H4 (cell line): ENCODE results near the gene VAMP5. TPM values are rescaled to one million over a fixed set of nuclear protein-coding genes. Genes with fewer than 3 reads are reported as not detected.
"Not testable (repeated sequence)": the region's sequence is repeated elsewhere in the genome, so short reads cannot be mapped to it uniquely, and the experiment has no call there.

Experiments
- DNase-seq: peaks from one replicate; pipeline ENCODE4 v3.0.0-alpha.2; 2015; ENCODE audit warnings: low spot score
- total RNA-seq: library from RNA; depleted of rRNA; stranded (reverse); fragments of >200 nt; shearing (Covaris generic); gene quantifications from 2 replicates; pipeline ENCODE4 v1.2.3, GENCODE V29; 2014

The VAMP5 gene
- total RNA-seq, 1 experiment from 2014 or later, result 0.77 TPM

- no peak for DNase-seq
Observed at GRCh38 chr2:85550486-85550885, 33.7 kb upstream of the VAMP5 start.

GRCh38 chr2:85551698-85552678, 32.2 kb upstream of the VAMP5 start:
- peak; percentile 67 for DNase-seq

- no peak for DNase-seq
Observed at GRCh38 chr2:85553184-85553583, 31.0 kb upstream of the VAMP5 start.

GRCh38 chr2:85554980-85555612, 29.1 kb upstream of the VAMP5 start:
- DNase-seq, result no peak

- DNase-seq, result no peak
Observed at GRCh38 chr2:85557130-85557529, 27.1 kb upstream of the VAMP5 start.

- no peak for DNase-seq
Observed at GRCh38 chr2:85558160-85558559, 26.1 kb upstream of the VAMP5 start.

- DNase-seq, result not testable (repeated sequence)
Observed at GRCh38 chr2:85560403-85560726, 23.9 kb upstream of the VAMP5 start.

DNA sequence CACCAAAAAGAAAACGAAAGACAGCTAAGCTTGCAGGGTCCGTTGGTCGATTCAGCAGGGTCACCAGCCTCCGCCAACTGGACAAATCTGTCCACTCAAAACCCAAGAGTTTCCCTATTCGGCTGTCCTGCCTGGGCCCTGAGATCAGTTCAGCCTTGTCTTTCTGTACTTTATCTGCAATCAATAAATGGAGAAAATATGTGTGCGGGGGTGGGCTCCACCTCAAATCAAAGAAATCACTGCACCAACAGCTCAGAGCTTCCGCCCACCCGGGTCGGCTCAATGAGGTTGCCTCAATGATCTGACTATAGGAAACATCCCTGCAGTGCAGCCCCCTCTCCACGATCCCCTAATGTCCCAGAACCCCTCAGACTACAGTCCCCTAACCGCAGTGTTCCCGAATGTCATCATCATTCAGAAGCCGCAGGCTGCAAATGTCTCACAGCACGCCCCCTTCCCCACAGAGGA, 23.4 kb upstream of the VAMP5 start:
- no peak for DNase-seq

- peak; percentile 89 for DNase-seq
Observed at GRCh38 chr2:85561280-85562212, 22.7 kb upstream of the VAMP5 start, which contains the start of gene GGCX. Gene GGCX, minus strand, starts transcription at chr2:85561493. Its CDS starts 65 bp downstream, at chr2:85561428.

DNA sequence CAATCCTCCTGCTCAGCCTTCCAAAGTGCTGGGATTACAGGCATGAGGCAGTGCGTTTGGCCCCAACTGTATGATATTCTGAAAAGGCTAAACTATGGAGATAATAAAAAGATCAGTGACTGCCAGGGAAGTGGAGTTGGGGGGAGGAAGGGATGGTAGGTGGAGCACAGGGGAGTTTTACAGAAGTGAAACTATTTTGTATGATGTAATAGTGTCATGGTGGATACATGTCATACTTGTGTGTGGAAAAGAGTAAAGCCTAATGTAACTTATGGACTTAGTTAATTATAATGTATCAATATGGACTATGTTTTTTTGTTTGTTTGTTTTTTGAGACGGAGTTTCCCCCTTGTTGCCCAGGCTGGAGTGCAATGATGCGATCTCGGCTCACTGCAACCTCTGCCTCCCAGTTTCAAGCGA, 20.1 kb upstream of the VAMP5 start:
- DNase-seq, result no peak

DNA sequence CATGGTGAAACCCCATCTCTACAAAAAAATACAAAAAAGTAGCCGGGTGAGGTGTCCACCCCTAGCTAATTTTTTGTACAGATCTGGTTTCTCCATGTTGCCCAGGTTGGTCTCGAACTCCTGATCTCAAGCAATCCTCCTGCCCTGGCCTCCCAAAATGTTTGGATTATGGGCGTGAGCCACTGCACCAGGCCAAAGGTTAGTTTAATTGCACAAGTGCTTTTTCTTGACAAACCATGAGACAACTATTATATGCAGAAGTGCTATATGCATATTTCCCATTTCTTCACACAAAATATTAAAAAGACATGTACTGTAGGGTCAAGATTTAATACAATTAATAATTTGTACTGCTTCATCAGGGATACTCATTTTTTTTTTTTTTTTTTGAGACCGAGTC, 18.0 kb upstream of the VAMP5 start:
- no peak for DNase-seq

DNA sequence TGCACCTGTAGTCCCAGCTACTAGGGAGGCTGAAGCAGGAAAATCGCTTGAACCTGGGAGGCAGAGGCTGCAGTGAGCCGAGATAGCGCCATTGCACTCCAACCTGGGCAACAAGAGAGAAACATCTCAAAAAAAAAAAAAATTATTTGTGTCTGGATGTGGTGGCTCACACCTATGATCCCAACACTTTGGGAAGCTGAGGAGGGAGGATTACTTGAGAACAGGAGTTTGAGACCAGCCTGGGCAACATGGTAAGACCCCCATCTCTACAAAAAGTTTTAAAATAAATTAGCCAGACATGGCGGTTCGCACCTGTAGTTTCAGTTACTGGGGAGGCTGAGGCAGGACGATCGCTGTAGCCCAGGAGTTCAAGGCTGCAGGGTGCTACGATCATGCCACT, 8.5 kb upstream of the VAMP5 start:
- no peak for DNase-seq

DNA sequence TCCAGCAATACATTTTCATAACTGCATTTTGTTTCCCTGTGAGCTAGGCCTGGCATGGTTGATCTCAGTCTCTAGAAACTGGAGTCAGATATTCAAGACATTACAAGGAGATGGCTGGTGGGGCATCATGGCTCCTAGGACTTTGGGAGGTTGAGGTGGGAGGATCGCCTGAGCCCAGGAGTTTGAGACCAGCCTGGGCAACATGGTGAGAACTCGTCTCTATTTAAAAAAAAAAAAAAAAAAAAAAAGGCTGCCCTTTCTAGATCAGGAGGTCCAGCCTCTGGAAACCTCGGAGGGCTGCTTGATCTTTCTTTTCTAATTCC, 7.2 kb upstream of the VAMP5 start:
- no peak for DNase-seq

DNA sequence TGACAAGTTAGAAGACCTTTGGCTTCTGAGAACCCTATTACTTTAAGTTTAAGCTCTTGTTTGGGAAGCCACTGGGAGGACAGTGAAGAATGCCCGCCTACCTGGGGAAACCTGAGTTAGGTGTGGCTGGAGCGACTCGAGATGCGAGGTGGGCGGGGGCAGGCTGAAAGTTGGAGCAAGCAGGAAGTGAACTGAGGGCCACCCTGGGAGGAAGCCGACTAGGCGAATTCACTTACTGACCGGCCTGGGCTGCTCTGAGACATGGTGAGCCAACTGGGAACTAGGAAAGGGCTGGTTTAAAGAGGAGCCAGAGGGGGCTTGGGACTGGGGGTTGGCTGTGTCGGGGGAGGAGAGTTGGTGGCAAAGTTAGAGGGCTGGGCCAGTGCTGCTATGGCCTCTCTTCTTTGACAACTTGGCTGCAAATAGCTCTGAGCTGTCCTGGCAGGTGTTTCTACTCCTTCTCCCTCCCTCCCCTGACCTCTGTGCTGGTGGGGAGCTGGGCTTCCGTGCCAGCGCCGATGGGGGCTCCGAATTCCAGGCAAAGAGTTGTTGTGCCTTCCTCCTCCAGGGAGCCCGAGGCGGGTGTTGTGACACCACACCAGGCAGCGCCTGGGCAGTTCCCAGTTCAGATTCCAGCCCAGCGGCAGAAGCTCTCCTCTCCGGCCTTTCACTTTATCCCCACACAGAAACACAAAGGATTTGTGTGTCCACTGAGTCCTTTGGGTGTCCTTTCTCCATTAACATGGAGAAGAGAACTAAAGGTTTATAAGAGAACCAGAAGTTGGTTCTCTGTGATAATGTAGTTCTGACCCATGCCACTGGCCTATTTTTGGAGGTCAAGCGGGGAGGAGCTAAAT, 6.6 kb upstream of the VAMP5 start, which contains the start of gene VAMP8:
Gene VAMP8 (plus strand): TSS at position 201 of the 857 bp plus-strand sequence. CDS start 61 bp downstream, at position 262.
- DNase-seq, result no peak

GRCh38 chr2:85578243-85579180, 5.7 kb upstream of the VAMP5 start:
- no peak for DNase-seq

DNA sequence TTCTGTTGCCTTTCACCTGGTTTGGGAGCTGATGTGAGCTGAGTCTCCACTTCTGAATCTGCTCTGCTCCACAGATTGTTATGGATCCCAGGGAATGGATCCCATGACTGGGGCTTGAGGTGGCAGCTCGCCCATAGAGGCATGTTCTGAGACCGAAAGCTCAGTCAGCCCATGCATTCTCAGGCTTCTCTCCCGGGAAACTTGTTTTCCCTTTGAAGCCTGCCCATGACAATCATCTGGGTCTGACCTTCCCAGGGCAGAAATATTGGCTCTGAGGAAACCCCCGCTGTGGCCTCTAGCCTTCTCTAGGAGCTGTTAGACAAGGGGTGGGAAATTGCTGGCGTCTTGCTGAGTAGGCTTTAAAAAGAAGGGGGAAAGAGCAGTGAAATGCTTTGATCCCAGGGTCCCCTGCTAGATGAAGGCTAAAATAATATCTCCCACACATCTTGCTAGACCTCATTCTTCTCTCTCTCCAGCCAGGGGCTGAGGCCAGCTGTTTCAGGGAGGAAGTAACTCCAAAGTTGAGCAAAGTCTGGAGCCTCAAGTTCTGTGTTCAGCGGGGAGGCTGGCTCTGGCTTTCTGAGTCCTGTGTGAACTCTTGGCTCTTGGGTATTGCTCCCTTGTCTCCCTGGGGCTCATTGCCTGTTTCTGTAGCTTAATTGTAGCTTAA, 4.8 kb upstream of the VAMP5 start:
- DNase-seq, result no peak

DNA sequence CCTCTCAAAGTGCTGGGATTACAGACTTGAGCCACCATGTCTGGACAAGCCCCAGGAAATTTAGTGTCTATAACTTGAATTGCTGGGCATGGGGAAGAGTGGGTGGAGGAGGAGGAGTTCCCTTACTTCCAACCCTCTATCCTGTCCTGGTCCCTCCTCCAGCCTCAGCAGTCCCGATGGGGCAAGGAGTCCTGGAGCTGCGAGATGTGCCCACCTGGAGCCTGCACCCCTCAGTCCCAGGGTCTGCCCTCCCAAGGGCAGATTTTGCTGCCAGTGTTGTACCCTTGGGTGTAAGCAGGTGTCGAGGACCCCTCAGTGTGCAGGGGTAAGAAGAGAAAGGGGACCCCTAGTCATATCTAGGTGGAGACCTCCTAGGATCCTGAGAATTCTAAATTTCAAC, 4.0 kb upstream of the VAMP5 start:
- DNase-seq, result no peak

- DNase-seq, result no peak
Observed at GRCh38 chr2:85582492-85582891, 1.7 kb upstream of the VAMP5 start.

DNA sequence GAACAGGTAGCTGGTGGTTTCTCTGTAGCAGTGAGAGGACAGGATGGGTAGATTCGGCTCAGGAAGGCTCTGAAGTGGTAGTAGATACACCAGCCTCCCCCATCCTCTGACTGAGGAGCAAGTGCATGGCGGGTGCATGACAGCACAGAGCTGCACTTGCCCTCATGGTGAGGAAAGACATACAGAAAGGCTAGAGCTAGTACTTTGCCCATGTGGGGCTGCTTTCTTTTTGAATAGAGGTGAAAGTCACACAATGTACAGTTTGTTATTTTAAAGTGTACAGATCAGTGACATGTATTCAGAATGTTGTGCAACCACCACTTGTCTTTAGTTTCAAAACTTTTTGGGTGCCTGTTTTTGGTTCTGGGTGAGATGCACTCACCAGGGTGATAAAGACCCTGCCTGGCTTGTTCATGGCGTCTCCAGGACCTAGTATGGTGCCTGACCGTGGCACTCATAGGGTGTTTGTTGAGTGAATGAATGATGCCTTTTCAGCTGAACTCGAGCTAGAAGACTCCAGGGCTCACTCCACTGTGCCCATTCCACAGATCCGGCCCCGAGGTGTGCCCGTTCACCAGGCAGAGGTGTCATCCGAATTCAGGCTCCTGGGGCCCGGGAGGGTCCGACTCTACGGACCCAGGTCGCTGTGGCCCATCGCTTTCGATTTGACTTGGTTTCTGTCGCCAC, 421 bp upstream of the VAMP5 start:
- no peak for DNase-seq
